D721Med (cell line): Measurements from ENCODE around the gene CDKN1B.

Experiments
- DNase-seq: peaks from one replicate; pipeline ENCODE4 v3.0.0; 2011; ENCODE audit warnings: low spot score; ENCODE audit not compliant: insufficient read length
- FAIRE-seq: peaks from 2 replicates; lab custom pipeline; 2011; peaks lifted over from hg19 to GRCh38; lab: Jason Lieb, UNC
- TF ChIP-seq, protein P1 (sequence below): IDR thresholded peaks from 2 replicates; pipeline ENCODE4 v1.5.1; 2012; ENCODE audit warnings: mild to moderate bottlenecking, control low read depth; ENCODE audit not compliant: insufficient read depth; ENCODE audit errors: missing control alignments

Gene CDKN1B

DNA sequence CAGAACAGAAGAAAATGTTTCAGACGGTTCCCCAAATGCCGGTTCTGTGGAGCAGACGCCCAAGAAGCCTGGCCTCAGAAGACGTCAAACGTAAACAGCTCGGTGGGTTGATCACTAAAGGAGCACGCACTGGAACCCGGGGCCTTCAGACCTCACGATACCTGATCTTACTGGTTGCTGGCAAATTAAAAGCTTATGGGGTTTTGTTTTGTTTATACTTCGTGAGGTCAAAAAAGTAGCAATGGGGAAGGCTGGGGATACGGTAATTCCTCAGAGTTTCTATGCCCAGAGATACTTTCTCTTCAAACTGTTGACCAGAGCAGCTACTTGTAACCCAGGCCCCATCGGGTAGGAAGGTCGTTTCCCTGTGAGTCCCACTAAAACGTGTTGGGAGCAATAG lies 1.7 kb downstream of the CDKN1B start:
- FAIRE-seq (no peak), DNase-seq (no peak)
- TF ChIP-seq, protein P1, sequence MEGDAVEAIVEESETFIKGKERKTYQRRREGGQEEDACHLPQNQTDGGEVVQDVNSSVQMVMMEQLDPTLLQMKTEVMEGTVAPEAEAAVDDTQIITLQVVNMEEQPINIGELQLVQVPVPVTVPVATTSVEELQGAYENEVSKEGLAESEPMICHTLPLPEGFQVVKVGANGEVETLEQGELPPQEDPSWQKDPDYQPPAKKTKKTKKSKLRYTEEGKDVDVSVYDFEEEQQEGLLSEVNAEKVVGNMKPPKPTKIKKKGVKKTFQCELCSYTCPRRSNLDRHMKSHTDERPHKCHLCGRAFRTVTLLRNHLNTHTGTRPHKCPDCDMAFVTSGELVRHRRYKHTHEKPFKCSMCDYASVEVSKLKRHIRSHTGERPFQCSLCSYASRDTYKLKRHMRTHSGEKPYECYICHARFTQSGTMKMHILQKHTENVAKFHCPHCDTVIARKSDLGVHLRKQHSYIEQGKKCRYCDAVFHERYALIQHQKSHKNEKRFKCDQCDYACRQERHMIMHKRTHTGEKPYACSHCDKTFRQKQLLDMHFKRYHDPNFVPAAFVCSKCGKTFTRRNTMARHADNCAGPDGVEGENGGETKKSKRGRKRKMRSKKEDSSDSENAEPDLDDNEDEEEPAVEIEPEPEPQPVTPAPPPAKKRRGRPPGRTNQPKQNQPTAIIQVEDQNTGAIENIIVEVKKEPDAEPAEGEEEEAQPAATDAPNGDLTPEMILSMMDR = no peak

DNA sequence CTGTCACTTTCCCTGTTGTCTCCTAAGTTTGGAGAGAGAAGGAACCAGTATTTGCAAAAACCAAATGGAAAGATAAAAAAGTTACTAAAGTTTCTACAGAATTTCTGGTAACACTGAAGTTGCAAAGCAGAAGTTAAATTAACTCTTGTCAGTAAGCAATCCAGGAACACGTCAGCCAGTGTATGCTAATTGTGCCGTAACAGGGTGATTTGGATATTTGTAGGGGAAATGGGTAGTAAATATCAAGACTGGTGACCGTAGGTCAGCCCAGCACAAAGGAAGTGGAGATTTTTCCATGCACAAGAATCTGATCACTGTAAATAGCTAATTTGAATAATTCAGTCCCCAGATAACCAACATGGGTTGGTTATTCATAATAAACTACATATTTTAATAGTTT lies 2.3 kb downstream of the CDKN1B start:
- FAIRE-seq (no peak), DNase-seq (no peak)
- TF ChIP-seq, protein P1 = no peak

DNA sequence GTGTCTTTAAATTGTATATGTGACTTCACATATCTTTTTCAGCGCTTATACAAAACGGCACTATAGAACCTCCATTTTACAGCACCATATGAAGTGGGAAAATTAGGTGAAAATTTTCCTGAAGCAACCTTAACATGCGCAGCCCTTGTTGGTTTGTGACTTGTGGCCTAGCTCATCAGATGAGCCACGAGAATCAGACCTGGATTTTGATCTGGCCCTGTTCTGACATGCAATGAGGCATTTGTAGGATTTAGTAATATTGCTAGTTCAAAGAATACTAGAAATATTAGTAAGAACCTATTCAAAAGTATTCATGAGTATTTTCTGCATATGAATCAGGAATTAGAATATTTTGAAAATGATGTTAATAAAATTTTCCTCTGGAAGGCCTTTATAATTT lies 2.9 kb downstream of the CDKN1B start:
- TF ChIP-seq, protein P1 = no peak
- no peak for DNase-seq
- FAIRE-seq = no peak

DNA sequence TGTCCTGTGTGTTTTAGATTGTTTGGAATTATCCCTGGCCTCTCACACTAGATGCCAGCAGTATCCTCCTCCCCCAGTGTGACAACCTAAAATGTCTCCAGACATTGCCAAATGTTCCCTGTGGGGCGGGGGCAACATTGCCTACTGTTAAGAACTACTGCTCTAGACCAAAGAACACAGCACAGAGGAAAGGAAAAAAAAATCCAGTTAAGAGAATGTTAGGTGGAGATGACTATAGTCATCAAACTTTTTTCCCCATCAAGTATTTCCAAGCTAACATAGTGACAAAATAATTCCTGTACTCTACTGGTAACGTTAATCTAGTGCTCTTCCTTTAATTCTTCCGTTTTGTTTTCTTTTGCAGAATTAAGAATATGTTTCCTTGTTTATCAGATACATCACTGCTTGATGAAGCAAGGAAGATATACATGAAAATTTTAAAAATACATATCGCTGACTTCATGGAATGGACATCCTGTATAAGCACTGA lies 3.5 kb downstream of the CDKN1B start:
- TF ChIP-seq, protein P1 = no peak
- DNase-seq (no peak), FAIRE-seq (no peak)

DNA sequence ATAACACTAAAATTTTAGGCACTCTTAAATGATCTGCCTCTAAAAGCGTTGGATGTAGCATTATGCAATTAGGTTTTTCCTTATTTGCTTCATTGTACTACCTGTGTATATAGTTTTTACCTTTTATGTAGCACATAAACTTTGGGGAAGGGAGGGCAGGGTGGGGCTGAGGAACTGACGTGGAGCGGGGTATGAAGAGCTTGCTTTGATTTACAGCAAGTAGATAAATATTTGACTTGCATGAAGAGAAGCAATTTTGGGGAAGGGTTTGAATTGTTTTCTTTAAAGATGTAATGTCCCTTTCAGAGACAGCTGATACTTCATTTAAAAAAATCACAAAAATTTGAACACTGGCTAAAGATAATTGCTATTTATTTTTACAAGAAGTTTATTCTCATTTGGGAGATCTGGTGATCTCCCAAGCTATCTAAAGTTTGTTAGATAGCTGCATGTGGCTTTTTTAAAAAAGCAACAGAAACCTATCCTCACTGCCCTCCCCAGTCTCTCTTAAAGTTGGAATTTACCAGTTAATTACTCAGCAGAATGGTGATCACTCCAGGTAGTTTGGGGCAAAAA lies 4.1 kb downstream of the CDKN1B start:
- DNase-seq (no peak), FAIRE-seq (no peak)
- TF ChIP-seq, protein P1 = no peak

DNA sequence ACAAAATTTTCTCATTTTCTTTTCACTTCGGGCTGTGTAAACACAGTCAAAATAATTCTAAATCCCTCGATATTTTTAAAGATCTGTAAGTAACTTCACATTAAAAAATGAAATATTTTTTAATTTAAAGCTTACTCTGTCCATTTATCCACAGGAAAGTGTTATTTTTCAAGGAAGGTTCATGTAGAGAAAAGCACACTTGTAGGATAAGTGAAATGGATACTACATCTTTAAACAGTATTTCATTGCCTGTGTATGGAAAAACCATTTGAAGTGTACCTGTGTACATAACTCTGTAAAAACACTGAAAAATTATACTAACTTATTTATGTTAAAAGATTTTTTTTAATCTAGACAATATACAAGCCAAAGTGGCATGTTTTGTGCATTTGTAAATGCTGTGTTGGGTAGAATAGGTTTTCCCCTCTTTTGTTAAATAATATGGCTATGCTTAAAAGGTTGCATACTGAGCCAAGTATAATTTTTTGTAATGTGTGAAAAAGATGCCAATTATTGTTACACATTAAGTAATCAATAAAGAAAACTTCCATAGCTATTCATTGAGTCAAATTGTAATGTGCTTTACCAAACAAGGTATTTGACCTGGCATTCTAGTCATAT lies 4.8 kb downstream of the CDKN1B start:
- FAIRE-seq (no peak), DNase-seq (no peak)
- TF ChIP-seq, protein P1 = no peak
